Measurements from ENCODE around the gene ACSF3. TPM values are rescaled to one million over a fixed set of nuclear protein-coding genes. Genes with fewer than 3 reads are reported as not detected.

The ACSF3 gene
- total RNA-seq, 1 experiment from 2014 or later: 34.0 TPM

DNA sequence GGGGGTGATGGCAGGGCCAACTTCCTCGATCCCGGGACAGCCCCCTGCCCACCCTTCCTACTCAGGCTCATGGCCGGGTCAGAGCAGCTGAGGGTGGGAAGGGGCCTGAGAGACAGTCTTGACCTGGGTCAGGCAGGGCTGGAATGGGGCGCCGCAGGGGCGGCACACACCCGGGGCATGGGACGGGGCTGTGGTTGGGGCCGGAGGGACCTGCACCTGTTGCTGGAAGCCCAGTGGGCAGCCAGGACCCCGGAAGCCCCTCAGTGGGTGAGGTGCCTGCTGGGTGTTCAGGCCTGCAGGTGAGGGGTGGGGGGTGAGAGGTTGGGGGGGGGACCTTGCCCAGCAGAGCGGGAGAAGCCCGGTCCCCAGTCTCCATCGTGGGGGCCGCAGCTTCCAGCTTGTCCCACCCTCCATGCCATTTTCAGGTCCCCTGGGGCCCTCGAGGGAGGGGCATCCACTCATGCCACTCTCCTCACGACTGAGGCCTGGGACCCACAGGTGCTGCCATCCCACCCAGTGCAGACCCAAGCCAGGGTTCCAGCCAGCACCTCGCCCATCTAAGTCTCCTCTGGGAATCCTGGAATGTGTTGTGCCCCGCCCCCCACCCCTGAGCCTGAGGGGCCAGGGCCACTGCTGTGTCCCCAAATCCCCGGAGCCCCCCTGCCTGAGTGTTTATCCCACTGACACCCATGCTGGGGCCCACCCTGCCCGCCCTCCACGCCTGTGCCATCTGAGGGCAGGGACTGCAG is 43.4 kb upstream of the ACSF3 start:
- H3K79me2 ChIP-seq (ENCODE audit: low read depth): no peaks in the 10 kb centered on the region
- intact Hi-C loops (cut with micrococcal nuclease; ENCODE audit: unreplicated experiment): loop anchor here (10.0 kb wide), 1 partner anchor 125 kb away; no protein-coding TSS in a partner anchor
- no TSS peak for BruUV-seq (replicated peaks)
- peaks cover 50% of the 10 kb centered on the region for H3K27me3 ChIP-seq (ENCODE audit: insufficient read depth, low read depth)
- H3F3A ChIP-seq (ENCODE audit: insufficient read depth, low read depth): no peaks in the 10 kb centered on the region
- no peaks in the 10 kb centered on the region for H3K9me2 ChIP-seq (ENCODE audit: insufficient read depth)
- TF ChIP-seq EZH2 (IDR thresholded peaks at IDR 0.05; ENCODE audit: low read depth): no peak
- TF ChIP-seq, protein P1, sequence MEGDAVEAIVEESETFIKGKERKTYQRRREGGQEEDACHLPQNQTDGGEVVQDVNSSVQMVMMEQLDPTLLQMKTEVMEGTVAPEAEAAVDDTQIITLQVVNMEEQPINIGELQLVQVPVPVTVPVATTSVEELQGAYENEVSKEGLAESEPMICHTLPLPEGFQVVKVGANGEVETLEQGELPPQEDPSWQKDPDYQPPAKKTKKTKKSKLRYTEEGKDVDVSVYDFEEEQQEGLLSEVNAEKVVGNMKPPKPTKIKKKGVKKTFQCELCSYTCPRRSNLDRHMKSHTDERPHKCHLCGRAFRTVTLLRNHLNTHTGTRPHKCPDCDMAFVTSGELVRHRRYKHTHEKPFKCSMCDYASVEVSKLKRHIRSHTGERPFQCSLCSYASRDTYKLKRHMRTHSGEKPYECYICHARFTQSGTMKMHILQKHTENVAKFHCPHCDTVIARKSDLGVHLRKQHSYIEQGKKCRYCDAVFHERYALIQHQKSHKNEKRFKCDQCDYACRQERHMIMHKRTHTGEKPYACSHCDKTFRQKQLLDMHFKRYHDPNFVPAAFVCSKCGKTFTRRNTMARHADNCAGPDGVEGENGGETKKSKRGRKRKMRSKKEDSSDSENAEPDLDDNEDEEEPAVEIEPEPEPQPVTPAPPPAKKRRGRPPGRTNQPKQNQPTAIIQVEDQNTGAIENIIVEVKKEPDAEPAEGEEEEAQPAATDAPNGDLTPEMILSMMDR (conservative IDR thresholded peaks at IDR 0.05): no peak
- ChIA-PET CTCF (no interaction called here), POLR2A (ENCODE audit: unreplicated experiment) (no interaction called here)
- H3K4me2 ChIP-seq: no peak overlapping the region
- H3K4me1 ChIP-seq (replicated peaks; ENCODE audit: insufficient read depth): no peaks in the 10 kb centered on the region
- no peak overlapping the region for H3K4me3 ChIP-seq
- no peak for DNase-seq
- no peak overlapping the region for H2AFZ ChIP-seq
- no peaks in the 10 kb centered on the region for H3K36me3 ChIP-seq (ENCODE audit: low read depth)
- no peaks in the 10 kb centered on the region for H4K20me1 ChIP-seq (ENCODE audit: insufficient read depth)
- no peak overlapping the region for H3K27ac ChIP-seq
- H3K9me3 ChIP-seq (ENCODE audit: insufficient read depth, low read depth): no peaks in the 10 kb centered on the region

DNA sequence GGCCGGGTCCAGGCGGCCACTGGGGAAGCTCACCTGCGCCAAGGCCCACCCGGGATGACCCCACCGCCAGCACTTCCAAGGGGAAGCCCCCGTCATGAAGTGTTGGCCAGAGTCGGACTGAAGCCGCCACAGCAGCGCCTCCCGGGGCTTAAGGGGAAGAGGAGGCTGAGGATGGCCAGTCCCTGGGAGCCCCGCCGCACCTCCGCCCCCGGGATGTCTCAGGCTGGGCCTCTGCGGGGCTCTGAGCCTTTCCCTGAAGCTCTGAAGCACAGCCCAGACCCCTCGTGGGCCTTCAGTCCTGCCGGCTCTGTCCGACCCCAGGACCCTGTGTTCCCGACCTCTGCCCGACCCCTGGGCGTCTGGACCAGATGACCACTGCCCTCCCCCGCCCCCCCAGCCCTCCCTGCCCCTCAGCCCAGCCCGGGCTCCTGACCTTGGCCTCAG is 42.8 kb upstream of the ACSF3 start:
- no peaks in the 10 kb centered on the region for H3F3A ChIP-seq (ENCODE audit: insufficient read depth, low read depth)
- no TSS peak for BruUV-seq (replicated peaks)
- no peak overlapping the region for H3K4me3 ChIP-seq
- CTCF ChIA-PET: no interaction called here
- no peak overlapping the region for H3K4me2 ChIP-seq
- H3K27ac ChIP-seq: no peak overlapping the region
- H3K79me2 ChIP-seq (ENCODE audit: low read depth): no peaks in the 10 kb centered on the region
- POLR2A ChIA-PET (ENCODE audit: unreplicated experiment): no interaction called here
- H2AFZ ChIP-seq: no peak overlapping the region
- H3K36me3 ChIP-seq (ENCODE audit: low read depth): no peaks in the 10 kb centered on the region
- H3K9me2 ChIP-seq (ENCODE audit: insufficient read depth): no peaks in the 10 kb centered on the region
- H3K4me1 ChIP-seq (replicated peaks; ENCODE audit: insufficient read depth): no peaks in the 10 kb centered on the region
- no peaks in the 10 kb centered on the region for H4K20me1 ChIP-seq (ENCODE audit: insufficient read depth)
- TF ChIP-seq EZH2 (IDR thresholded peaks at IDR 0.05; ENCODE audit: low read depth): no peak
- TF ChIP-seq, protein P1 (conservative IDR thresholded peaks at IDR 0.05): no peak
- peaks cover 48% of the 10 kb centered on the region for H3K27me3 ChIP-seq (ENCODE audit: insufficient read depth, low read depth)
- intact Hi-C loops (cut with micrococcal nuclease; ENCODE audit: unreplicated experiment): loop anchor here (10.0 kb wide), 1 partner anchor 126 kb away; no protein-coding TSS in a partner anchor
- DNase-seq: no peak
- H3K9me3 ChIP-seq (ENCODE audit: insufficient read depth, low read depth): no peaks in the 10 kb centered on the region

DNA sequence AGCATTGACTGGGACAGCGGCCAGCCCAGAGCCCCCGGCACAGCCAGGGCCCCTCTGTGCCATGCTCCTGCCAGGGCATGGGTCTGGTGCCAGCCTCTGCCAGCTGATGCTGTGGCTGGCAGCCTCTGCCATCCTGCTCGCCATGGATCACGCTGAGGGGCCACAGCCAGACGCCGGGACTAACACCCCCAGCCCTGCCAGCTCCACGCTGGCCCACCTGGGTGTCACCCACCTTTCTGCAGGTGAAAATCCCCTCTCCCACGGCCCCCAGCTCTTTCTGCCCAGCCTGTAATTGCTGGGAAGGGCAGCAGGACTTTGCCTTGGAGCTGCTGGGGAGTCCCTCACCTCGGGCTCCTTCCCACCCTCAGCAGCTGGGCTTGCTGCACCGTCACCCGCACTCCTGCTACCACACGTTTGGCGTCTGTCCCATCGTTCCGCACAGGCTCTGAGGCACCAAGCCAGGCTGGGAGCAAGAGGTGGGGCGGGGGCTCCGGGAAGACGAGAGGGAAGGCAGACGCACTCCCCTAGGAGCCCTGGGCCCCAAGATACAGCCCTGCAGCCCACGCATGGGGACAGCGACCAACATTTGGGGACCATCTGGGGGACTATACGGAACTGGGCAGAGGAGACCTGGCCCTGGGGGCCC is 42.0 kb upstream of the ACSF3 start:
- intact Hi-C loops (cut with micrococcal nuclease; ENCODE audit: unreplicated experiment): loop anchor here (10.0 kb wide), 1 partner anchor 127 kb away; no protein-coding TSS in a partner anchor
- H3K27me3 ChIP-seq (ENCODE audit: insufficient read depth, low read depth): peaks cover 53% of the 10 kb centered on the region
- no peak overlapping the region for H3K27ac ChIP-seq
- H3K36me3 ChIP-seq (ENCODE audit: low read depth): no peaks in the 10 kb centered on the region
- no peaks in the 10 kb centered on the region for H3K9me3 ChIP-seq (ENCODE audit: insufficient read depth, low read depth)
- H3K4me2 ChIP-seq: no peak overlapping the region
- H2AFZ ChIP-seq: no peak overlapping the region
- no peaks in the 10 kb centered on the region for H4K20me1 ChIP-seq (ENCODE audit: insufficient read depth)
- POLR2A ChIA-PET (ENCODE audit: unreplicated experiment): no interaction called here
- CTCF ChIA-PET: no interaction called here
- no TSS peak for BruUV-seq (replicated peaks)
- no peak for TF ChIP-seq EZH2 (IDR thresholded peaks at IDR 0.05; ENCODE audit: low read depth)
- TF ChIP-seq, protein P1 (conservative IDR thresholded peaks at IDR 0.05): no peak
- H3K9me2 ChIP-seq (ENCODE audit: insufficient read depth): no peaks in the 10 kb centered on the region
- no peak for DNase-seq
- no peaks in the 10 kb centered on the region for H3K79me2 ChIP-seq (ENCODE audit: low read depth)
- no peak overlapping the region for H3K4me3 ChIP-seq
- H3K4me1 ChIP-seq (replicated peaks; ENCODE audit: insufficient read depth): no peaks in the 10 kb centered on the region
- no peaks in the 10 kb centered on the region for H3F3A ChIP-seq (ENCODE audit: insufficient read depth, low read depth)

All from PC-9 (cell line).